OCI-LY3 (cell line): ENCODE results near the gene SMAD3.

ENCODE experiments used
- H2AFZ ChIP-seq: fragments of 200-600, 300-600 bp; shearing (Covaris generic); 2 replicates; pipeline ENCODE4 v1.6.0; 2014; ENCODE audit warnings: antibody characterized with exemption, low read depth, low read length
- H3K27ac ChIP-seq: fragments of 200-600, 300-600 bp; sonication (generic); 2 replicates; pipeline ENCODE4 v1.5.1; 2014; ENCODE audit warnings: mild to moderate bottlenecking, low read length, moderate library complexity, mixed read lengths
- H3K27me3 ChIP-seq: fragments of 200-600, 300-600 bp; sonication (generic); 2 replicates; pipeline ENCODE4 v1.6.1; 2014; ENCODE audit warnings: low read depth, low read length, mixed read lengths
- H3K36me3 ChIP-seq: fragments of 200-600, 300-600 bp; sonication (generic); replicated peaks from 2 replicates; pipeline ENCODE3; 2014; ENCODE audit warnings: low read depth, low read length, mixed read lengths
- H3K4me1 ChIP-seq: fragments of 300-600, 200-600 bp; sonication (generic); 2 replicates; pipeline ENCODE4 v1.6.1; 2014; ENCODE audit warnings: low read length, mixed read lengths
- H3K4me2 ChIP-seq: fragments of 200-600, 300-600 bp; sonication (generic); 2 replicates; pipeline ENCODE4 v1.6.1; 2014; ENCODE audit warnings: low read length, mixed read lengths
- H3K4me3 ChIP-seq: fragments of 300-600, 200-600 bp; sonication (generic); 2 replicates; pipeline ENCODE4 v1.5.1; 2014; ENCODE audit warnings: antibody characterized with exemption, mild to moderate bottlenecking, low read length, moderate library complexity
- H3K79me2 ChIP-seq: fragments of 300-600, 200-600 bp; shearing (Covaris generic); 2 replicates; pipeline ENCODE4 v1.6.1; 2014; ENCODE audit warnings: mild to moderate bottlenecking, low read length, mixed read lengths
- H3K9ac ChIP-seq: fragments of 300-600, 200-600 bp; shearing (Covaris generic); 2 replicates; pipeline ENCODE4 v1.6.0; 2014; ENCODE audit warnings: mild to moderate bottlenecking, low read length, moderate library complexity
- H3K9me3 ChIP-seq: fragments of 200-600, 300-600 bp; shearing (Covaris generic); 2 replicates; pipeline ENCODE4 v1.6.1; 2014; ENCODE audit warnings: low read length, mixed read lengths; ENCODE audit not compliant: insufficient read depth
- H4K20me1 ChIP-seq: fragments of 200-600, 300-600 bp; sonication (generic); 2 replicates; pipeline ENCODE4 v1.6.1; 2016; ENCODE audit warnings: low read length, mixed read lengths; ENCODE audit not compliant: insufficient read depth
- EZH2phosphoT487 ChIP-seq: fragments of 200-600 bp; shearing (Covaris generic); IDR thresholded peaks from 2 replicates; pipeline ENCODE4 v1.6.1; 2018; ENCODE audit warnings: antibody characterized with exemption, mixed run types, low read depth
- TF ChIP-seq, protein P1 (sequence below): fragments of 200-600, 300-600 bp; sonication (generic); IDR thresholded peaks from 2 replicates; pipeline ENCODE4 v1.5.1; 2014; ENCODE audit warnings: antibody characterized with exemption, low read length, low read depth

The SMAD3 gene

GRCh38 chr15:67146875-67147381 is 81.5 kb downstream of the SMAD3 start:
- no peak overlapping the region for H3K27ac ChIP-seq
- H3K36me3 ChIP-seq: no peaks in the 10 kb centered on the region
- H4K20me1 ChIP-seq: peaks cover 22% of the 10 kb centered on the region; the same call in 1 of the 2 replicates
- H3K9ac ChIP-seq: no peak overlapping the region
- no peak overlapping the region for H2AFZ ChIP-seq
- TF ChIP-seq EZH2phosphoT487: no peak
- TF ChIP-seq, protein P1, sequence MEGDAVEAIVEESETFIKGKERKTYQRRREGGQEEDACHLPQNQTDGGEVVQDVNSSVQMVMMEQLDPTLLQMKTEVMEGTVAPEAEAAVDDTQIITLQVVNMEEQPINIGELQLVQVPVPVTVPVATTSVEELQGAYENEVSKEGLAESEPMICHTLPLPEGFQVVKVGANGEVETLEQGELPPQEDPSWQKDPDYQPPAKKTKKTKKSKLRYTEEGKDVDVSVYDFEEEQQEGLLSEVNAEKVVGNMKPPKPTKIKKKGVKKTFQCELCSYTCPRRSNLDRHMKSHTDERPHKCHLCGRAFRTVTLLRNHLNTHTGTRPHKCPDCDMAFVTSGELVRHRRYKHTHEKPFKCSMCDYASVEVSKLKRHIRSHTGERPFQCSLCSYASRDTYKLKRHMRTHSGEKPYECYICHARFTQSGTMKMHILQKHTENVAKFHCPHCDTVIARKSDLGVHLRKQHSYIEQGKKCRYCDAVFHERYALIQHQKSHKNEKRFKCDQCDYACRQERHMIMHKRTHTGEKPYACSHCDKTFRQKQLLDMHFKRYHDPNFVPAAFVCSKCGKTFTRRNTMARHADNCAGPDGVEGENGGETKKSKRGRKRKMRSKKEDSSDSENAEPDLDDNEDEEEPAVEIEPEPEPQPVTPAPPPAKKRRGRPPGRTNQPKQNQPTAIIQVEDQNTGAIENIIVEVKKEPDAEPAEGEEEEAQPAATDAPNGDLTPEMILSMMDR: no peak
- H3K4me3 ChIP-seq: no peak overlapping the region
- H3K9me3 ChIP-seq: no peaks in the 10 kb centered on the region
- H3K4me2 ChIP-seq: no peak overlapping the region
- H3K27me3 ChIP-seq: no peaks in the 10 kb centered on the region
- H3K4me1 ChIP-seq: peaks cover 11% of the 10 kb centered on the region
- no peaks in the 10 kb centered on the region for H3K79me2 ChIP-seq

DNA sequence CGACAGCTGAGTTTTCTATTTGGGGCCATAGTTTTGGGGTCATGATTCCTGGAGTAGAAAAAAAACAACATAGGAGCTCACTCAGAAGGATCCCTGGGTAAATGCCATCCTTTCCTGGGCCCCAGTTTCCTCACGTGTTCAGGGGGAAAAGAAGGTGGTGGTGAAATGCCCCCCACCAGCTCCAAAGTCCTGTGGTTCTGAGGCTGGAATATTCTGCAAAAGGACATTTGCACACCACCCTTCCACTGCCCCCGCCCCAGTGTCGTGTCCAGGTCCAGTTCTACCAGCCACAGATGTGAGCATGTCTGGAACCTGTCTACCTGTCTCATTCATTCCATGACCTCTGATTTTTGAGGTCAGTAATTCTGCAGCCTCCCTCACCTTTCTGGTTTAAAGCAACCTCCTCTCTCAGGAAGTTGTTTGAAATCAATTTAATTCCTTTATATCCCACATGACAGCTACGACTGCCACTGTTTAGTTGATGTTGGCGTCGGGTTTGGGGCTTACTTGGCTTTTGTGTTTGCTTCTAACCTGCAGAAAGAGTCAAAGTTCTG is 82.1 kb downstream of the SMAD3 start:
- no peaks in the 10 kb centered on the region for H3K27me3 ChIP-seq
- no peak overlapping the region for H3K4me2 ChIP-seq
- H2AFZ ChIP-seq: no peak overlapping the region
- no peaks in the 10 kb centered on the region for H3K9me3 ChIP-seq
- peaks cover 22% of the 10 kb centered on the region; the same call in 1 of the 2 replicates for H4K20me1 ChIP-seq
- H3K9ac ChIP-seq: no peak overlapping the region
- no peak overlapping the region for H3K4me3 ChIP-seq
- H3K27ac ChIP-seq: no peak overlapping the region
- H3K36me3 ChIP-seq: no peaks in the 10 kb centered on the region
- H3K4me1 ChIP-seq: peaks cover 15% of the 10 kb centered on the region
- no peaks in the 10 kb centered on the region for H3K79me2 ChIP-seq
- TF ChIP-seq EZH2phosphoT487: no peak
- TF ChIP-seq, protein P1: no peak

DNA sequence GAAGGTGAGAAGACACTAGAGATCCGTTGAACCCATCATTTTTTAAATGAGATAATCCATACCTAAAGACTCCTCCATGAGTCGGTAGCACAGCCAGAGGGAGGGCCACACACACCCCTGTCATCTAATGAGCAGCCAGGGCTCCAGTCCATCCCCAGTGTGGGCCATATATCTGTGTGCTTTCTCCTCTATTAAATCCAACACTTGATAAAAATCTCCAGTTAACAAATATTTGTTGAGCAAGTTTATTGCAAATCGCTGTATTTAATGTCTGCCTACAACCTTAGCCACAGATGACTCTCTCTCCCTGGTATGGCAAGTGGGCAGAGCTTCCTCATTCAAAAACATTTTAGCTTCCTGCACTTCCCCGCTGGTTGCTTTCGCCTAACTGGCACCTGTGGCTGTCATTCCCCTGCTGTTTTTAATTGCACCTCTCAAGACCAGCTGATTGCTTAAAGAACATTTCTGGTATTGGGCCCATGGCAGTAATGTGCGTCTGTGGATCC is 82.8 kb downstream of the SMAD3 start:
- no peak for TF ChIP-seq EZH2phosphoT487
- TF ChIP-seq, protein P1: no peak
- Histone ChIP-seq H3K79me2 (no peaks in the 10 kb centered on the region), H3K27me3 (no peaks in the 10 kb centered on the region), H3K4me1 (peaks cover 22% of the 10 kb centered on the region), H3K9me3 (no peaks in the 10 kb centered on the region), H2AFZ (no peak overlapping the region), H3K36me3 (no peaks in the 10 kb centered on the region), H4K20me1 (peaks cover 22% of the 10 kb centered on the region; the same call in 1 of the 2 replicates), H3K9ac (no peak overlapping the region), H3K4me2 (no peak overlapping the region), H3K4me3 (no peak overlapping the region), H3K27ac (no peak overlapping the region)

- Histone ChIP-seq H3K4me1 (peaks cover 22% of the 10 kb centered on the region), H3K79me2 (no peaks in the 10 kb centered on the region), H3K27ac (no peak overlapping the region)
Observed at GRCh38 chr15:67149068-67149772, 83.8 kb downstream of the SMAD3 start.

More at GRCh38 chr15:67149068-67149772, 83.8 kb downstream of the SMAD3 start:
- TF ChIP-seq, protein P1: no peak
- no peak for TF ChIP-seq EZH2phosphoT487
- no peaks in the 10 kb centered on the region for H3K27me3 ChIP-seq
- no peak overlapping the region for H3K4me3 ChIP-seq
- no peak overlapping the region for H3K4me2 ChIP-seq
- no peaks in the 10 kb centered on the region for H3K36me3 ChIP-seq
- no peak overlapping the region for H2AFZ ChIP-seq
- peaks cover 22% of the 10 kb centered on the region; the same call in 1 of the 2 replicates for H4K20me1 ChIP-seq
- no peak overlapping the region for H3K9ac ChIP-seq
- H3K9me3 ChIP-seq: no peaks in the 10 kb centered on the region
